ENCODE data around the gene BCL2.
"Not testable (repeated sequence)": the region's sequence is repeated elsewhere in the genome, so short reads cannot be mapped to it uniquely, and the experiment has no call there.

BCL2 gene

GRCh38 chr18:63319383-63320122 is at the start of gene BCL2:
BCL2 (minus strand) TSS chr18:63319769.
- H3K4me3 ChIP-seq (ENCODE audit: low read length): peak within 1 kb of the TSS; percentile 75
- TF ChIP-seq CTCF (conservative IDR thresholded peaks at IDR 0.05; ENCODE audit: low read length): no peak
- DNase-seq (ENCODE audit: low read depth): peak; percentile 20

- DNase-seq (ENCODE audit: low read depth): peak; percentile 19
- TF ChIP-seq CTCF (conservative IDR thresholded peaks at IDR 0.05; ENCODE audit: low read length): no peak
- peak overlapping the region; percentile 88 for H3K4me3 ChIP-seq (ENCODE audit: low read length)
These were observed 49.0 kb upstream of the BCL2 start for GRCh38 chr18:63368611-63369010.

- peak within 1 kb of the TSS; percentile 88 for H3K4me3 ChIP-seq (ENCODE audit: low read length)
- DNase-seq (ENCODE audit: low read depth): peak; percentile 99
- no peak for TF ChIP-seq CTCF (conservative IDR thresholded peaks at IDR 0.05; ENCODE audit: low read length)
These were observed 47.7 kb upstream of the BCL2 start, which contains the start of gene KDSR for GRCh38 chr18:63367053-63367953. KDSR (minus strand) TSS chr18:63367206; CDS start chr18:63367118, 88 bp downstream.

- DNase-seq (ENCODE audit: low read depth): peak; percentile 65
- TF ChIP-seq CTCF (conservative IDR thresholded peaks at IDR 0.05; ENCODE audit: low read length): no peak
- peak overlapping the region; percentile 82 for H3K4me3 ChIP-seq (ENCODE audit: low read length)
These were observed 46.9 kb upstream of the BCL2 start for GRCh38 chr18:63366213-63367052.

- peak; percentile 12 for DNase-seq (ENCODE audit: low read depth)
- no peak for TF ChIP-seq CTCF (conservative IDR thresholded peaks at IDR 0.05; ENCODE audit: low read length)
- peak overlapping the region; percentile 82 for H3K4me3 ChIP-seq (ENCODE audit: low read length)
These were observed 46.3 kb upstream of the BCL2 start for GRCh38 chr18:63365876-63366212.

GRCh38 chr18:63363951-63364350 is 44.4 kb upstream of the BCL2 start:
- TF ChIP-seq CTCF (conservative IDR thresholded peaks at IDR 0.05; ENCODE audit: low read length): no peak
- no peak overlapping the region for H3K4me3 ChIP-seq (ENCODE audit: low read length)
- no peak for DNase-seq (ENCODE audit: low read depth)

GRCh38 chr18:63363420-63363819 is 43.9 kb upstream of the BCL2 start:
- not testable (repeated sequence) for DNase-seq (ENCODE audit: low read depth); H3K4me3 ChIP-seq (ENCODE audit: low read length)

All from AG10803 (cell line).